HEK293T (cell line): ENCODE measurements around the gene PLPPR2.
"Not testable (repeated sequence)": the region's sequence is repeated elsewhere in the genome, so short reads cannot be mapped to it uniquely, and the experiment has no call there.

Source experiments
- CTCF ChIA-PET: fragments of 350-600 bp; formaldehyde crosslinking; extraction: SDS; loops from one replicate; lab custom pipeline; 2021; ENCODE audit warnings: antibody characterized with exemption, inconsistent platforms; lab: Yijun Ruan, JAX
- POLR2A ChIA-PET: fragments of 350-600 bp; formaldehyde crosslinking; extraction: SDS; loops from one replicate; lab custom pipeline; 2020; ENCODE audit warnings: antibody characterized with exemption, inconsistent platforms; lab: Yijun Ruan, JAX
- DNase-seq: peaks from one replicate; pipeline ENCODE4 v3.0.0; 2012; ENCODE audit warnings: mixed read lengths; ENCODE audit errors: extremely low spot score
- ARNT ChIP-seq: fragments of 450-650 bp; IDR thresholded peaks from 2 replicates; pipeline ENCODE4 v1.6.1; 2017; ENCODE audit warnings: mild to moderate bottlenecking
- BHLHE40 ChIP-seq: fragments of 450-650 bp; IDR thresholded peaks from 2 replicates; pipeline ENCODE4 v1.6.1; 2016; ENCODE audit warnings: mild to moderate bottlenecking, moderate library complexity, borderline replicate concordance
- CTBP1 ChIP-seq: fragments of 450-650 bp; IDR thresholded peaks from 2 replicates; pipeline ENCODE4 v1.6.1; 2016; ENCODE audit warnings: borderline replicate concordance
- ELF4 ChIP-seq: fragments of 450-650 bp; IDR thresholded peaks from 2 replicates; pipeline ENCODE4 v1.6.1; 2017; ENCODE audit warnings: antibody characterized with exemption
- FOXA1 ChIP-seq: fragments of 450-650 bp; IDR thresholded peaks from 2 replicates; pipeline ENCODE4 v1.6.1; 2016; ENCODE audit warnings: mild to moderate bottlenecking
- FOXK2 ChIP-seq: fragments of 450-650 bp; IDR thresholded peaks from 2 replicates; pipeline ENCODE4 v1.6.1; 2016; ENCODE audit warnings: mild to moderate bottlenecking
- FOXM1 ChIP-seq: fragments of 450-650 bp; IDR thresholded peaks from 2 replicates; pipeline ENCODE4 v1.6.1; 2017; ENCODE audit warnings: mild to moderate bottlenecking, borderline replicate concordance
- HDGF ChIP-seq: fragments of 450-650 bp; IDR thresholded peaks from 2 replicates; pipeline ENCODE4 v1.6.1; 2017; ENCODE audit warnings: antibody characterized with exemption, borderline replicate concordance
- L3MBTL2 ChIP-seq: fragments of 450-650 bp; conservative IDR thresholded peaks from 2 replicates; pipeline ENCODE4 v1.6.1; 2016; ENCODE audit warnings: mild to moderate bottlenecking
- LEF1 ChIP-seq: fragments of 450-650 bp; IDR thresholded peaks from 2 replicates; pipeline ENCODE4 v1.6.1; 2017; ENCODE audit warnings: mild to moderate bottlenecking, borderline replicate concordance
- NFRKB ChIP-seq: fragments of 450-650 bp; IDR thresholded peaks from 2 replicates; pipeline ENCODE4 v1.6.1; 2016; ENCODE audit warnings: mild to moderate bottlenecking, moderate library complexity
- SP1 ChIP-seq: fragments of 450-650 bp; IDR thresholded peaks from 2 replicates; pipeline ENCODE4 v1.6.1; 2017
- SUZ12 ChIP-seq: fragments of 450-650 bp; IDR thresholded peaks from 2 replicates; pipeline ENCODE4 v1.6.1; 2016; ENCODE audit warnings: mild to moderate bottlenecking
- TARDBP ChIP-seq: fragments of 450-650 bp; IDR thresholded peaks from 2 replicates; pipeline ENCODE4 v1.6.1; 2016
- ZNF384 ChIP-seq: fragments of 450-650 bp; IDR thresholded peaks from 2 replicates; pipeline ENCODE4 v1.6.1; 2016
- TF ChIP-seq, protein P1 (sequence below): fragments of 450-650 bp; IDR thresholded peaks from 2 replicates; pipeline ENCODE4 v1.6.1; 2016

Gene PLPPR2, protein sequence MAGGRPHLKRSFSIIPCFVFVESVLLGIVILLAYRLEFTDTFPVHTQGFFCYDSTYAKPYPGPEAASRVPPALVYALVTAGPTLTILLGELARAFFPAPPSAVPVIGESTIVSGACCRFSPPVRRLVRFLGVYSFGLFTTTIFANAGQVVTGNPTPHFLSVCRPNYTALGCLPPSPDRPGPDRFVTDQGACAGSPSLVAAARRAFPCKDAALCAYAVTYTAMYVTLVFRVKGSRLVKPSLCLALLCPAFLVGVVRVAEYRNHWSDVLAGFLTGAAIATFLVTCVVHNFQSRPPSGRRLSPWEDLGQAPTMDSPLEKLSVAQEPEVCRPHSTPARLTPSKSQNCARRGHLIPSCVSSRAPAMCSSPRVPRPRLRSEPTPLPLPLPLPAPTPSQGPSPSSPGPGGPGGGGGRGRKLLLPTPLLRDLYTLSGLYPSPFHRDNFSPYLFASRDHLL

DNA sequence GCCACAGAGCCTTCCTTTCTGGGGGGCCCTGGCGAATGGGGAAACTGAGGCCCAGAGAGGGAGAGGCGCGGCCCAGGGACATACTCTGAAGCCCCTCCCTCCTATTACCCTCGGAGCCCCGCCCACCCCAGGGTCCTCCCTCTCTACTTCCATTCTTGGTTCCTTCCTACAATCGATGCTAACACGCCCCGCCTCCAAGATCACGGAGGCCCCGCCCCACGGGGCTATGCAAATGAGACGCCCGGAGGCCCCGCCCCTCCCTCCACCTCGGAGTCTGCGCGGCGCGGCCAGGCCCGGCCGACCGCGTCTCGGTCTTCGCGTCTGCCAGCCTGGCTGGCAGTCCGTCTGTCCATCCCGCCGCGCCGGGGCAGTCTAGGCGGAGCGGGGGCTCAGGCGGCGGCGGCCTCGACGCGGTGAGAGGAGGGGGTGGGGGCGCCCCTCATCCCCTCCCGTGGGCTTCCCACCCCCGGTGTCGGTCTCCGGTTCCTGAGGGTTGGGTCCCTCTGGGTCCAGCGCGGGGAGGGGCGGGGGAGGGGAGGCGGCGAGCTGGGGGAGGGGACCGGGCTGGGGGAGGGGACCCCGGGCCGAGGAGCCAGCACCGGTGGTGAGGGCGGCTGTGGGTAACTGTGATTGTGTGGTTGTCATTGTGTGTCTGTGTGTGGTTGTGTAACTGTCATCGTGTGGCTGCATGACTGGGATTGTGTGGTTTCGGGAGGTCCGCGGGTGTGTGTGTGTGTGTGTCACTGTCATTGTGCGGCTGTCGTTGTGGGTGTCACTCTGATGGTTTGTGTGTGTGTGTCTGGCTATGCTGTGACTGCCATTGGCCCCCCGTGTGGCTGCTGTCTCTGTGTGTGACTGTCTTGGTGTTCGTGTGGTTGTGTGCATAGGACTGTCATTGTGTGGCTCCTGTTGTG, at the start of gene PLPPR2:
Gene PLPPR2 (plus strand): TSS at position 273 of the 914 bp plus-strand sequence. CDS start 2,242 bp downstream, outside the sequence.
- ChIA-PET CTCF (no interaction called here), POLR2A (no interaction called here)
- TF ChIP-seq FOXM1 (no peak), NFRKB (no peak), HDGF (no peak), SP1 (no peak), ELF4 (no peak), FOXK2 (no peak), FOXA1 (no peak), L3MBTL2 (no peak), BHLHE40 (no peak), ARNT (no peak), TARDBP (no peak; the same call in 1 of the 2 replicates), LEF1 (no peak), CTBP1 (no peak), SUZ12 (no peak), ZNF384 (no peak)
- TF ChIP-seq, protein P1, sequence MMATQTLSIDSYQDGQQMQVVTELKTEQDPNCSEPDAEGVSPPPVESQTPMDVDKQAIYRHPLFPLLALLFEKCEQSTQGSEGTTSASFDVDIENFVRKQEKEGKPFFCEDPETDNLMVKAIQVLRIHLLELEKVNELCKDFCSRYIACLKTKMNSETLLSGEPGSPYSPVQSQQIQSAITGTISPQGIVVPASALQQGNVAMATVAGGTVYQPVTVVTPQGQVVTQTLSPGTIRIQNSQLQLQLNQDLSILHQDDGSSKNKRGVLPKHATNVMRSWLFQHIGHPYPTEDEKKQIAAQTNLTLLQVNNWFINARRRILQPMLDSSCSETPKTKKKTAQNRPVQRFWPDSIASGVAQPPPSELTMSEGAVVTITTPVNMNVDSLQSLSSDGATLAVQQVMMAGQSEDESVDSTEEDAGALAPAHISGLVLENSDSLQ: no peak; the same call in 1 of the 2 replicates
- DNase-seq: peak; percentile 95

DNA sequence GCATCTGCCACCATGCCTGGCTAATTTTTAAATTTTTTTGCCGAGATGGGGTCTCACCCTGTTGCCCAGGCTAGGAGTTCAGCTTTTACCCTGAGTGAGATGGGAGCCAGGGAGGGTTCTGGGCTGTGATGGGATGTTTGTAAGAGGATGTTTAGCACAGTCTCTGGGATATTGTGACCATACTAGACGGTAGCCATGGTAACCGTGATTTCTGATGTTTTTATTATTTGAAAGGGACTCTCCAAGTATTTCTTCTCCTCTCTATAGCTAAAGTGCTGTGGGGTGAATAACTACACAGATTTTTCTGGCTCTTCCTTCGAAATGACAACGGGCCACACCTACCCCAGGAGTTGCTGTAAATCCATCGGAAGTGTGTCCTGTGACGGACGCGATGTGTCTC, 48.9 kb upstream of the PLPPR2 start:
- CTCF ChIA-PET: interaction anchor here (0.6 kb wide), 1 partner anchor 51 kb away, joined by 3 read pairs; no protein-coding TSS in a partner anchor
- TF ChIP-seq NFRKB (no peak), HDGF (no peak), FOXM1 (no peak), FOXK2 (no peak), BHLHE40 (no peak), ELF4 (no peak), L3MBTL2 (no peak), LEF1 (no peak), FOXA1 (no peak), SUZ12 (no peak), CTBP1 (no peak), ZNF384 (no peak), SP1 (no peak), ARNT (no peak), TARDBP (no peak)
- TF ChIP-seq, protein P1: no peak
- POLR2A ChIA-PET: no interaction called here
- DNase-seq: no peak

DNA sequence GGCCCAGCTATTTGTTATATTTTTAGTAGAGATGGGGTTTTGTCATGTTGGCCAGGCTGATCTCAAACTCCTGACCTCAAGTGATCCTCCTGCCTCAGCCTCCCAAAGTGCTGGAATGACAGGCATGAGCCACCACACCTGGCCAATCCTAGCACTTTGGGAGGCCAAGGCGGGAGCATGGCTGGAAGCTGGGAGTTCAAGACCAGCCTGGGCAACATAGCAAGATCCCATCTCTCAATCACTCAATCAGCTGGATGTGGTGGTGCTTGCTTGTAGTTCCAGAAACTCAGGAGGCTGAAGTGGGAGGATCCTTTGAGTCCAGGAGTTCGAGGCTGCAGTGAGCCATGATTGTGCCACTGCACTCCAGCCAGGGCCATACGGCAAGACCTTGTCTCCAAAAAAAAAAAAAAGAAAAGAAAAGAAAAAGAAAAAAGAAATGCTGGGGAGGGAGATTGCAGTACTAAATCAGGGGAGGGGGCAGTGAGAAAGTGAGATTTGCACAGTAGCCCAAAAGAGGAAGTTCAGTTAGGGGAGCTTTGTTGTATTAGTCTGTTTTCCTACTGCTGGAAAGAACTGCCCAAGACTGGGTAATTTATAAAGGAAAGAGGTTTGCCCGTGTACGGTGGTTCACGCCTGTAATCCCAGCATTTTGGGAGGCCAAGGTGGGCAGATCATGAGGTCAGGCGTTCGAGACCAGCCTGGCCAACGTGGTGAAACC, 34.8 kb upstream of the PLPPR2 start:
- CTCF ChIA-PET: interaction anchor here (0.7 kb wide), 1 partner anchor 61 kb away, joined by 3 read pairs; no protein-coding TSS in a partner anchor
- DNase-seq, POLR2A ChIA-PET: not testable (repeated sequence)

DNA sequence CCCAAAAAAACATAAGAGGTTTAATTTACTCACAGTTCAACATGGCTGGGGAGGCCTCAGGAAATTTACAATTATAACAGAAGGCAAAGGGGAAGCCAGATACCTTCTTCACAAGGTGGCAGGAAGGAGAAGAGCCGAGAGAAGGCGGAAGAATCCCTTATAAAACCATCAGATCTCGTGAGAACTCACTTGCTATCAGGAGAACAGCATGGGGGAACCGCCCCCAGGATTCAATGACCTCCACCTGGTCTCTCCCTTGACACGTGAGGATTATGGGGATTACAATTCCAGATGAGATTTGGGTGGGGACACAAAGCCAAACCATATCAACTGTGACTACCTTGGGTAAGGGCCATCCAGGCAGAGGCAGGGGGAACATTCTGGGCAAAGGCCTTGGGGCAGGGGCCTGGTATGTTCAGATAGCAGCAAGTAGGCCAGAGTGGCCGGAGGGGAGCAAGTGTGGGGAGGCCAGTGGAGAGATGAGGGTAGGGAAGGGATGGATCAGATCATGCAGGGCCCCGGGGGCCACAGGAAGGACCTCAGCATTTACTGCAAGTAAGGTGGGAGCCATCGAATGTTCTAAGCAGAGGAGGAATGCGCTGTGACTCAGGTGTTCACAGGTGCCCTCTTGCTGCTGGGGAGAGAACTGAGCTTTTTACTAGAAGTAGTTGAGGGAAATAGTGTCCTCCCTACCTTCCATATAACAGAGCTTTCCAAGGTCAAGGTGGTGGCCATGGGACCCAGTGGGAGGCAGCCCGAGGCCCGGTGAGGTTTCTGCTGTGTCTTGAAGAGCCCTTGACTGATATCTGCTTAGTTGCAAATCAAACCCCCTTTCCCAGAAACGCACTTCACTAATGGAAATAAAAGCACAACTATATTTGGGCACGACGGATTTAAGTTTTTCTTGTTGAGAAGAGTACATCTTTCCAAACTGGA, 33.8 kb upstream of the PLPPR2 start:
- TF ChIP-seq L3MBTL2 (no peak), TARDBP (no peak), CTBP1 (no peak), ARNT (no peak), BHLHE40 (no peak)
- TF ChIP-seq, protein P1: no peak
- CTCF ChIA-PET: interaction anchor here (1.0 kb wide), 1 partner anchor 23 kb away, joined by 4 read pairs; no protein-coding TSS in a partner anchor
- POLR2A ChIA-PET: interaction anchor here (2.0 to 2.8 kb wide), 2 partner anchors 25 to 53 kb away, joined by 10 to 13 read pairs; partner anchors contain the start of genes CCDC159, SWSAP1 and TMEM205
- no peak for DNase-seq
